HepG2 (cell line): Measurements from ENCODE around the gene INPP5E. TPM values are rescaled to one million over a fixed set of nuclear protein-coding genes. Genes with fewer than 3 reads are reported as not detected.
A peak's percentile ranks its signal among the peaks of the same experiment; 100 is the strongest.

Experiments
- EEA1 ChIP-seq: sonication (generic); formaldehyde crosslinking; IDR thresholded peaks from 2 replicates; pipeline ENCODE4 v1.5.1; 2020; ENCODE audit warnings: mild to moderate bottlenecking, missing genetic modification reagents, borderline replicate concordance
- EED ChIP-seq: sonication (generic); formaldehyde crosslinking; IDR thresholded peaks from 2 replicates; pipeline ENCODE4 v1.5.0; 2020; ENCODE audit warnings: mild to moderate bottlenecking, missing genetic modification reagents
- FOXP4 ChIP-seq: sonication (generic); formaldehyde crosslinking; IDR thresholded peaks from 2 replicates; pipeline ENCODE4 v1.4.0; 2020; ENCODE audit warnings: missing genetic modification reagents
- MAF1 ChIP-seq: sonication (generic); formaldehyde crosslinking; IDR thresholded peaks from 2 replicates; pipeline ENCODE4 v1.5.0; 2020; ENCODE audit warnings: missing genetic modification reagents, borderline replicate concordance
- MTA1 ChIP-seq: sonication (generic); formaldehyde crosslinking; IDR thresholded peaks from 2 replicates; pipeline ENCODE4 v1.4.0; 2020; ENCODE audit warnings: missing genetic modification reagents, mild to moderate bottlenecking, borderline replicate concordance
- NCOA5 ChIP-seq: sonication (generic); formaldehyde crosslinking; IDR thresholded peaks from 2 replicates; pipeline ENCODE4 v1.4.0; 2020; ENCODE audit warnings: missing genetic modification reagents
- NKX3-1 ChIP-seq: sonication (generic); formaldehyde crosslinking; IDR thresholded peaks from 2 replicates; pipeline ENCODE4 v1.5.0; 2020; ENCODE audit warnings: missing genetic modification reagents
- NR2C2 ChIP-seq: sonication (generic); formaldehyde crosslinking; IDR thresholded peaks from 2 replicates; pipeline ENCODE4 v1.4.0; 2020; ENCODE audit warnings: missing genetic modification reagents, mild to moderate bottlenecking, moderate library complexity, borderline replicate concordance
- PRDM15 ChIP-seq: sonication (generic); formaldehyde crosslinking; IDR thresholded peaks from 2 replicates; pipeline ENCODE4 v1.4.0; 2020; ENCODE audit warnings: missing genetic modification reagents
- TGIF2 ChIP-seq: IDR thresholded peaks from 2 replicates; pipeline ENCODE4 v1.6.1; 2016; ENCODE audit warnings: control low read depth, missing compliant biosample characterization
- THAP9 ChIP-seq: sonication (generic); formaldehyde crosslinking; IDR thresholded peaks from 2 replicates; pipeline ENCODE4; 2020; ENCODE audit warnings: missing genetic modification reagents, mild to moderate bottlenecking, borderline replicate concordance
- XBP1 ChIP-seq: sonication (generic); formaldehyde crosslinking; IDR thresholded peaks from 2 replicates; pipeline ENCODE4 v1.5.0; 2020; ENCODE audit warnings: missing genetic modification reagents
- ZNF224 ChIP-seq: sonication (generic); formaldehyde crosslinking; IDR thresholded peaks from 2 replicates; pipeline ENCODE4 v1.5.0; 2020; ENCODE audit warnings: mild to moderate bottlenecking, missing genetic modification reagents
- ZNF232 ChIP-seq: sonication (generic); formaldehyde crosslinking; IDR thresholded peaks from 2 replicates; pipeline ENCODE4 v1.4.0; 2020; ENCODE audit warnings: missing genetic modification reagents, borderline replicate concordance
- ZNF558 ChIP-seq: sonication (generic); formaldehyde crosslinking; IDR thresholded peaks from 2 replicates; pipeline ENCODE4 v1.9.0; 2022; ENCODE audit warnings: mild to moderate bottlenecking, missing genetic modification reagents, borderline replicate concordance
- ZNF703 ChIP-seq: sonication (generic); formaldehyde crosslinking; IDR thresholded peaks from 2 replicates; pipeline ENCODE4 v1.5.1; 2020; ENCODE audit warnings: missing genetic modification reagents, mild to moderate bottlenecking, moderate library complexity, borderline replicate concordance
- polyA plus RNA-seq, 8 experiments: library from polyadenylated mRNA; depleted of rRNA in 3 of 8; stranded (reverse) in 7 of 8; unstranded in 1 of 8; fragments of >200 nt; fragmentation: Illumina TruSeq in 4 of 8; extraction: Trizol in 4 of 8; gene quantifications; 2 replicates each; pipeline versions ENCODE4 v1.2.1 to v1.2.3, GENCODE V29; 2011 to 2016; ENCODE audit warnings: low read depth in 4 of 8, missing spikeins in 1 of 8, mixed read lengths in 1 of 8; ENCODE audit not compliant: insufficient read depth in 1 of 8
- total RNA-seq, 5 experiments: library from RNA; depleted of rRNA; stranded (reverse); fragments of >200 nt; fragmentation: Illumina TruSeq; extraction: Trizol; gene quantifications; 2 replicates each; pipeline ENCODE4 v1.2.3, GENCODE V29; 2016; ENCODE audit warnings: low read depth in 1 of 5
- TF ChIP-seq, protein P1 (sequence below): sonication (generic); formaldehyde crosslinking; IDR thresholded peaks from 2 replicates; pipeline ENCODE4 v1.5.0; 2020; ENCODE audit warnings: mild to moderate bottlenecking, missing genetic modification reagents

INPP5E gene
- total and polyA plus RNA-seq, 2 of the 13 experiments (the other 11 are each of a cell fraction or from before 2014, with no cell fraction given) = 5.5 TPM

DNA sequence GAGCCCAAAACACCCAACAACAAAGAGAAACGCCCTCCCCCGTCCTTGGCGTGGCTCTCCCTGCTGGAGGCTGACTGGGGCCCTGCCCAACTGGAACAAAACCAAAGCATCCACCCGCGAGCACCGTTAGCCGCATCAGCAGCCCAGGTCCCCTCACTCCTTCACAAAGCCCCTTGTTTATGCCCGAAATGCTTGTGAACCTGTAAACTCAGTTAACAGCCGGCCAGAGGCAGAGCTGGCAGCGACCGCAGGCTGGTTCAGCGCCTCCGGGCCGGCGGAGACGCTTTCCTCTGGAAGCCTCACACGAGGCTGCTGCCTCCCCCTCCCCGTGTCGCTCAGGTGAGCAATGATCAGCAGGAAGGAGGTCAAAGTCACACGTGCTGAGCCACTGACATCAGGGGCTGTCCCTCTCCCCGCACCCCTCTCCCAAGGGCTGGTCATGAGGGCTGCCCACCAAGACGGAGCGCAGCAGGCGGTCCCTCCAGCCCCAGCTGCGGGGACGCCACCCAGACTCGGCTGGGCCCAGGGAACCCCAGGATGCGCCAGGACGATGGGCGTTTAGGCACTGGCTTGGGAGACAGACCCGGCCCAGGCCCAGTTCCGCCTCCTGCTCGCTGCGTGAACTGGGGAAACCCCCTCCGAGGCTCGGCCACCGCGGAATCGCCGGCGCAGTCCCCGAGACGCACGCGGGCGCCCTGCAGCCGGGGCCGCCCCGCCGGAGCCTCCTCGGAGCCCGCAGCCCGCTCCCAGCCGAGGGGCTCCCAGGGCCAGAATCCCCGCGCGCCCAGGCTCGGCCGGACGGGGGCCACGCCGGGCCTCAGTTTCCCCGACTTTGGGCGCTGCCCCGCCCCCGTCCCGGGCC is 40.2 kb downstream of the INPP5E start (continued):
- TF ChIP-seq, protein P1, sequence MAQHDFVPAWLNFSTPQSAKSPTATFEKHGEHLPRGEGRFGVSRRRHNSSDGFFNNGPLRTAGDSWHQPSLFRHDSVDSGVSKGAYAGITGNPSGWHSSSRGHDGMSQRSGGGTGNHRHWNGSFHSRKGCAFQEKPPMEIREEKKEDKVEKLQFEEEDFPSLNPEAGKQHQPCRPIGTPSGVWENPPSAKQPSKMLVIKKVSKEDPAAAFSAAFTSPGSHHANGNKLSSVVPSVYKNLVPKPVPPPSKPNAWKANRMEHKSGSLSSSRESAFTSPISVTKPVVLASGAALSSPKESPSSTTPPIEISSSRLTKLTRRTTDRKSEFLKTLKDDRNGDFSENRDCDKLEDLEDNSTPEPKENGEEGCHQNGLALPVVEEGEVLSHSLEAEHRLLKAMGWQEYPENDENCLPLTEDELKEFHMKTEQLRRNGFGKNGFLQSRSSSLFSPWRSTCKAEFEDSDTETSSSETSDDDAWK (CRISPR knock-in tag) = no peak
- TF ChIP-seq ZNF558 (peak; percentile 85; the same call in 1 of the 2 replicates), PRDM15 (no peak), ZNF224 (CRISPR knock-in tag) (0 out of 2 replicates have a peak, but pooled peaks have one; percentile 37), ZNF232 (CRISPR knock-in tag) (no peak), EED (peak; percentile 36; the same call in 1 of the 2 replicates), NR2C2 (CRISPR knock-in tag) (0 out of 2 replicates have a peak, but pooled peaks have one; percentile 1), FOXP4 (CRISPR knock-in tag) (no peak), ZNF703 (CRISPR knock-in tag) (0 out of 2 replicates have a peak, but pooled peaks have one; percentile 43), NCOA5 (no peak), XBP1 (CRISPR knock-in tag) (no peak), EEA1 (CRISPR knock-in tag) (0 out of 2 replicates have a peak, but pooled peaks have one; percentile 12), TGIF2 (CRISPR knock-in tag) (0 out of 2 replicates have a peak, but pooled peaks have one; percentile 43), MTA1 (no peak), THAP9 (CRISPR knock-in tag) (no peak), NKX3-1 (CRISPR knock-in tag) (no peak), MAF1 (CRISPR knock-in tag) (no peak)
